HepG2 (cell line): ENCODE measurements around the gene FAF1. TPM values are rescaled to one million over a fixed set of nuclear protein-coding genes. Genes with fewer than 3 reads are reported as not detected.

Source experiments
- ATAC-seq: fragments of 200-7000 bp; cut with Tn5 transposase; 3 replicates; pipeline ENCODE4 v1.9.1; 2020; ENCODE audit warnings: mild to moderate bottlenecking, moderate library complexity
- BruUV-seq: library from RNA; stranded (reverse); fragments of 400-500 nt; replicated peaks from 2 replicates; lab custom pipeline; 2021; lab: Mats Ljungman, UMichigan
- CTCF ChIA-PET: fragments of 300-600 bp; formaldehyde crosslinking; extraction: SDS; loops from one replicate; lab custom pipeline; 2021; ENCODE audit warnings: low total read pairs, inconsistent platforms, low intra/inter-chr PET ratio; lab: Yijun Ruan, JAX
- POLR2A ChIA-PET: fragments of 350-600 bp; sonication (Branson Sonifier 250); formaldehyde crosslinking; loops from one replicate; lab custom pipeline; 2020; ENCODE audit warnings: antibody characterized with exemption, inconsistent platforms; lab: Yijun Ruan, JAX
- DNase-seq: peaks from one replicate; pipeline ENCODE4 v3.0.0-alpha.2; 2015; ENCODE audit warnings: low spot score
- FAIRE-seq: peaks from 3 replicates; lab custom pipeline; 2011; peaks lifted over from hg19 to GRCh38; lab: Jason Lieb, UNC
- H2AFZ ChIP-seq: one replicate; pipeline ENCODE4 v1.6.1; 2011; ENCODE audit warnings: low read length, inconsistent platforms
- H3K27ac ChIP-seq: fragments of 300-600 bp; 3 replicates; pipeline ENCODE4 v1.8.0; 2011; ENCODE audit warnings: mixed run types, mild to moderate bottlenecking, mixed read lengths, low read length, inconsistent platforms; ENCODE audit not compliant: insufficient read depth; ENCODE audit errors: extremely low read length
- H3K27me3 ChIP-seq, 2 experiments: fragments of 200-600 bp in 1 of 2; 2 replicates in 1 of 2; 3 replicates in 1 of 2; pipeline versions ENCODE4 v1.6.0 to v1.8.0; 2011; ENCODE audit warnings: low read length in 2 of 2, mild to moderate bottlenecking in 2 of 2, moderate library complexity in 2 of 2, inconsistent platforms in 1 of 2; ENCODE audit not compliant: insufficient read depth in 2 of 2, control insufficient read depth in 1 of 2
- H3K36me3 ChIP-seq, 2 experiments: fragments of 200-600 bp in 1 of 2; replicated peaks in 1 of 2; 2 replicates in 1 of 2; 3 replicates in 1 of 2; pipeline versions ENCODE4 v1.5.1 to v1.8.0; 2011; ENCODE audit warnings: low read length in 2 of 2, inconsistent platforms in 1 of 2; ENCODE audit not compliant: insufficient read depth in 2 of 2, control insufficient read depth in 1 of 2
- H3K4me1 ChIP-seq: 2 replicates; pipeline ENCODE4 v1.5.1; 2012; ENCODE audit warnings: low read length, inconsistent platforms; ENCODE audit not compliant: insufficient read depth
- H3K4me2 ChIP-seq: 2 replicates; pipeline ENCODE4 v1.6.0; 2011; ENCODE audit warnings: low read depth, low read length, inconsistent platforms
- H3K4me3 ChIP-seq, 3 experiments: fragments of 200-600 bp in 1 of 3; sonication (generic), shearing (Covaris generic) in 1 of 3; replicated peaks in 1 of 3; 2 replicates each; pipeline ENCODE4 v1.5.1; 2011 to 2016; ENCODE audit warnings: low read length in 3 of 3, inconsistent platforms in 2 of 3, low read depth in 2 of 3, mild to moderate bottlenecking in 2 of 3, control low read depth in 1 of 3, mixed read lengths in 1 of 3; ENCODE audit not compliant: insufficient read depth in 1 of 3
- H3K79me2 ChIP-seq: one replicate; pipeline ENCODE4 v1.6.1; 2011; ENCODE audit warnings: low read length, inconsistent platforms; ENCODE audit not compliant: insufficient read depth
- H3K9ac ChIP-seq: 2 replicates; pipeline ENCODE4 v1.6.0; 2011; ENCODE audit warnings: mild to moderate bottlenecking, low read depth, low read length, inconsistent platforms; ENCODE audit not compliant: insufficient read depth
- H3K9me3 ChIP-seq: 2 replicates; pipeline ENCODE4 v1.5.1; 2012; ENCODE audit warnings: mild to moderate bottlenecking, low read length
- H4K20me1 ChIP-seq: 2 replicates; pipeline ENCODE4 v1.6.0; 2011; ENCODE audit warnings: inconsistent platforms, mild to moderate bottlenecking, low read length, moderate library complexity; ENCODE audit not compliant: insufficient read depth
- ADNP ChIP-seq: sonication (generic); formaldehyde crosslinking; IDR thresholded peaks from 2 replicates; pipeline ENCODE4 v1.4.0; 2020; ENCODE audit warnings: missing genetic modification reagents
- MIER3 ChIP-seq: IDR thresholded peaks from 2 replicates; pipeline ENCODE4 v1.6.1; 2016; ENCODE audit warnings: missing compliant biosample characterization, borderline replicate concordance
- NR2C2 ChIP-seq: sonication (generic); formaldehyde crosslinking; IDR thresholded peaks from 2 replicates; pipeline ENCODE4 v1.4.0; 2020; ENCODE audit warnings: missing genetic modification reagents, mild to moderate bottlenecking, moderate library complexity, borderline replicate concordance
- SOX6 ChIP-seq, 2 experiments: fragments of 450-650 bp in 1 of 2; sonication (generic) in 1 of 2; formaldehyde crosslinking in 1 of 2; IDR thresholded peaks; 2 replicates each; pipeline versions ENCODE4 v1.4.0 to v1.6.1; 2017 to 2020; ENCODE audit warnings: antibody characterized with exemption in 1 of 2, mild to moderate bottlenecking in 1 of 2, missing genetic modification reagents in 1 of 2
- TFAP4 ChIP-seq: sonication (generic); IDR thresholded peaks from 2 replicates; pipeline ENCODE4 v1.6.1; 2016; ENCODE audit warnings: low read depth, borderline replicate concordance
- THRA ChIP-seq: sonication (generic); formaldehyde crosslinking; IDR thresholded peaks from 2 replicates; pipeline ENCODE4 v1.4.0; 2020; ENCODE audit warnings: missing genetic modification reagents, borderline replicate concordance
- TRIM24 ChIP-seq: sonication (generic); formaldehyde crosslinking; IDR thresholded peaks from 2 replicates; pipeline ENCODE4 v1.8.0; 2022; ENCODE audit warnings: mild to moderate bottlenecking, missing genetic modification reagents
- ZNF850 ChIP-seq: sonication (generic); formaldehyde crosslinking; conservative IDR thresholded peaks from 2 replicates; pipeline ENCODE4 v1.9.0; 2021; ENCODE audit warnings: mild to moderate bottlenecking, missing genetic modification reagents
- WGBS: methylation state at CpG from one replicate; pipeline ENCODE4 v1.1.6; 2017; ENCODE audit warnings: low lambda C conversion rate; 5-methylcytosine and 5-hydroxymethylcytosine counted together
- in situ Hi-C: cut with HindIII; loops from 2 replicates; pipeline ENCODE4 v1.10.0; 2017; ENCODE audit warnings: low pct_unique_long_range_greater_than_20kb; ENCODE audit not compliant: extremely low pct_ligation_motif_present
- intact Hi-C: fragments of 100-400 bp; cut with micrococcal nuclease; formaldehyde crosslinking; loops from one replicate; pipeline ENCODE4 v1.10.0; 2022; ENCODE audit not compliant: unreplicated experiment
- polyA plus RNA-seq, 8 experiments: library from polyadenylated mRNA; depleted of rRNA in 3 of 8; stranded (reverse) in 7 of 8; unstranded in 1 of 8; fragments of >200 nt; fragmentation: Illumina TruSeq in 4 of 8; extraction: Trizol in 4 of 8; gene quantifications; 2 replicates each; pipeline versions ENCODE4 v1.2.1 to v1.2.3, GENCODE V29; 2011 to 2016; ENCODE audit warnings: low read depth in 4 of 8, missing spikeins in 1 of 8, mixed read lengths in 1 of 8; ENCODE audit not compliant: insufficient read depth in 1 of 8
- total RNA-seq, 5 experiments: library from RNA; depleted of rRNA; stranded (reverse); fragments of >200 nt; fragmentation: Illumina TruSeq; extraction: Trizol; gene quantifications; 2 replicates each; pipeline ENCODE4 v1.2.3, GENCODE V29; 2016; ENCODE audit warnings: low read depth in 1 of 5

The FAF1 gene
- total and polyA plus RNA-seq, 2 of the 13 experiments (the other 11 are each of a cell fraction or from before 2014, with no cell fraction given), result 19.4 to 63.3 TPM

GRCh38 chr1:50488356-50488755, 471.7 kb downstream of the FAF1 start:
- intact Hi-C loops (loop anchor here (10.0 kb wide), 1 partner anchor 116 kb away; no protein-coding TSS in a partner anchor), in situ Hi-C loops (no loop called here)
- TF ChIP-seq ADNP, result no peak
- no peak for TF ChIP-seq TRIM24 (CRISPR knock-in tag)
- no peak for TF ChIP-seq SOX6 (IDR thresholded peaks at IDR 0.05)
- TF ChIP-seq SOX6 (CRISPR knock-in tag; IDR thresholded peaks at IDR 0.05), result no peak
- TF ChIP-seq TFAP4, result no peak
- no peak for TF ChIP-seq THRA (CRISPR knock-in tag)
- no peak for TF ChIP-seq MIER3 (CRISPR knock-in tag)
- TF ChIP-seq NR2C2 (CRISPR knock-in tag), result no peak
- no peak for TF ChIP-seq ZNF850 (CRISPR knock-in tag)
- H3K4me3 ChIP-seq, result no peak overlapping the region
- H4K20me1 ChIP-seq, result no peaks in the 10 kb centered on the region
- H3K27ac ChIP-seq, result no peak overlapping the region
- ATAC-seq (no peak), DNase-seq (no peak), FAIRE-seq (no peak)
- CTCF ChIA-PET, result no interaction called here
- POLR2A ChIA-PET, result no interaction called here
- no peak overlapping the region for H2AFZ ChIP-seq
- H3K79me2 ChIP-seq, result no peaks in the 10 kb centered on the region
- H3K9ac ChIP-seq, result no peak overlapping the region
- 94% methylated on average over 3 of the region's 3 CpGs for WGBS
- H3K9me3 ChIP-seq, result no peaks in the 10 kb centered on the region
- peaks cover 0 to 3% of the 10 kb centered on the region in 2 experiments; a peak in 1 of 5 replicates for H3K36me3 ChIP-seq
- H3K27me3 ChIP-seq, result no peaks in the 10 kb centered on the region
- no peak overlapping the region for H3K4me2 ChIP-seq
- H3K4me1 ChIP-seq, result no peaks in the 10 kb centered on the region
- BruUV-seq, result no TSS peak
